ENCODE data around the gene PROSER3.

PROSER3 gene

GRCh38 chr19:35713506-35713850 is 44.5 kb upstream of the PROSER3 start:
- intact Hi-C loops (cut with DNase I; ENCODE audit: low total_unique reads): loop anchor here (10.0 kb wide), 1 partner anchor 589 kb away; no protein-coding TSS in a partner anchor
- no peak for TF ChIP-seq CTCF (IDR thresholded peaks at IDR 0.05)
- no peaks in the 10 kb centered on the region for H3K36me3 ChIP-seq
- H3K4me3 ChIP-seq: no peak overlapping the region
- no peak for DNase-seq
- H3K9me3 ChIP-seq: no peaks in the 10 kb centered on the region
- H3K27ac ChIP-seq: no peak overlapping the region
- no peaks in the 10 kb centered on the region for H3K27me3 ChIP-seq
- H3K4me1 ChIP-seq: peaks cover 0 to 16% (median 9%) of the 10 kb centered on the region in 4 donors

- Histone ChIP-seq H3K27me3 (no peaks in the 10 kb centered on the region), H3K9me3 (no peaks in the 10 kb centered on the region), H3K4me1 (peaks cover 0 to 21% (median 14%) of the 10 kb centered on the region in 4 donors), H3K36me3 (no peaks in the 10 kb centered on the region), H3K27ac (no peak overlapping the region), H3K4me3 (no peak overlapping the region)
- intact Hi-C loops (cut with DNase I; ENCODE audit: low total_unique reads): loop anchor here (10.0 kb wide), 1 partner anchor 589 kb away; no protein-coding TSS in a partner anchor
- TF ChIP-seq CTCF (IDR thresholded peaks at IDR 0.05): no peak
- DNase-seq: no peak
These were observed 44.0 kb upstream of the PROSER3 start for GRCh38 chr19:35713904-35714495.

GRCh38 chr19:35714601-35715354 is 43.2 kb upstream of the PROSER3 start:
- H3K27ac ChIP-seq: no peak overlapping the region
- H3K4me3 ChIP-seq: no peak overlapping the region
- no peaks in the 10 kb centered on the region for H3K27me3 ChIP-seq
- H3K4me1 ChIP-seq: peaks cover 0 to 29% (median 22%) of the 10 kb centered on the region in 4 donors
- peaks cover 0 to 5% (median 0%) of the 10 kb centered on the region in 3 donors for H3K36me3 ChIP-seq
- no peak for TF ChIP-seq CTCF (IDR thresholded peaks at IDR 0.05)
- H3K9me3 ChIP-seq: no peaks in the 10 kb centered on the region
- intact Hi-C loops (cut with DNase I; ENCODE audit: low total_unique reads): loop anchor here (5.0 to 10.0 kb wide), 3 partner anchors 43 to 590 kb away; partner anchors contain the start of genes HSPB6, PROSER3 and TMEM147
- no peak for DNase-seq

GRCh38 chr19:35715355-35715809 is 42.6 kb upstream of the PROSER3 start:
- H3K4me1 ChIP-seq: peaks cover 0 to 32% (median 24%) of the 10 kb centered on the region in 4 donors
- no peaks in the 10 kb centered on the region for H3K27me3 ChIP-seq
- intact Hi-C loops (cut with DNase I; ENCODE audit: low total_unique reads): loop anchor here (5.0 to 10.0 kb wide), 3 partner anchors 42 to 591 kb away; partner anchors contain the start of genes HSPB6, PROSER3 and TMEM147
- H3K27ac ChIP-seq: peak overlapping the region; percentile 86
- no peak for DNase-seq
- no peak for TF ChIP-seq CTCF (IDR thresholded peaks at IDR 0.05)
- peaks cover 0 to 11% (median 1%) of the 10 kb centered on the region in 3 donors for H3K36me3 ChIP-seq
- no peaks in the 10 kb centered on the region for H3K9me3 ChIP-seq
- H3K4me3 ChIP-seq: peak overlapping the region in 1 of 2 donors; percentile 64

- TF ChIP-seq CTCF (IDR thresholded peaks at IDR 0.05): no peak
- H3K27me3 ChIP-seq: no peaks in the 10 kb centered on the region
- H3K4me3 ChIP-seq: peak overlapping the region; percentile 64 to 95
- H3K4me1 ChIP-seq: peaks cover 0 to 32% (median 24%) of the 10 kb centered on the region in 4 donors
- intact Hi-C loops (cut with DNase I; ENCODE audit: low total_unique reads): loop anchor here (2.0 to 10.0 kb wide), 4 partner anchors 23 to 591 kb away; partner anchors contain the start of genes HSPB6, PROSER3 and TMEM147
- peaks cover under 1 to 19% (median 9%) of the 10 kb centered on the region in 3 donors for H3K36me3 ChIP-seq
- H3K27ac ChIP-seq: peak overlapping the region; percentile 86
- peak; percentile 42 to 82 for DNase-seq
- H3K9me3 ChIP-seq: no peaks in the 10 kb centered on the region
These were observed 41.8 kb upstream of the PROSER3 start for GRCh38 chr19:35715981-35716800.

All from tibial artery (tissue), 4 donors.